ENCODE results near the gene WSCD2. TPM values are rescaled to one million over a fixed set of nuclear protein-coding genes. Genes with fewer than 3 reads are reported as not detected.

WSCD2 gene
- total and polyA plus RNA-seq, 2 donors (not counting 3 experiments of a cell fraction or from before 2014, with no cell fraction given) = not detected

DNA sequence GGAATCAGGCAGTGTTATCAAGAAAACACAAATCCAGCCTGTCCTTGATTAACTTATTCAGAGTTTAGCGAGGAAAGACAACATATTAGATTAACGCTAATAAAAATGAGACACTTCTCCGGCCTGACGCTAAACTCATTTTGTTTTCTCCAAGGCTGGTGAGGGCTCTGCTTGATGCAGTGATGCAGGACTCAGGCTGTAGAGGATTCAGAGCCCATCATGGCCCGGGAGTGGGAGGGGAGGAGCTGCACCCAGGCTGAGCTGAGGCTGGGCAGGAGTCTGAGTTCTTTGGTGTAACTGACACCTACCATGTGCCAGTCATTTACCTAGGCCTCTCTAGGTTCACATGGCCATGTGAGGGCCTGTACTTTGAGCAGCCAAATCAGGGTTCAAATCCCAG, 70.0 kb downstream of the WSCD2 start:
- H3K9me3 ChIP-seq (replicated peaks; ENCODE audit: control insufficient read depth, insufficient read depth, low read length) = no peaks in the 10 kb centered on the region
- no TSS peak for BruUV-seq (replicated peaks)
- H3K9ac ChIP-seq (replicated peaks; ENCODE audit: extremely low read depth, insufficient read depth, low read length) = no peak overlapping the region

DNA sequence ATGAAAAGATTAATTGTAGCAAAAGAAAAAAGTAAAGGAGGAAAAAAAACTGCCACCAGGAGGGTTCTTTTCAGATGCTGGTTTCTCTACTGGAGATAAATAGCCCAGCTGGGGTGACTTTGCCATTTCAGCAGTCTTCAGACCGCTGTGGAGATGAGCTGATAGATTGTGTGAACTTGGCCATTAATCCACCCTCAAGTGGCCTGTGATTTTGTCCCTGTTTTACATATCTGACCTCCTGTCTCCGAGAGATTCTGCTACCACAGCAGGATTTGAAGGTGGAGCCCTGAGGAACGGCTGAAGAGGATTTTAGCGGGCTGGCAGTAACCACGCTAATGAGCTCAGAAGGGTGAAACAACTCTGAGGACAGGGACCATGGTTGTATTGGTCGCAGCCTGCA, 72.7 kb downstream of the WSCD2 start:
- Histone ChIP-seq H2AFZ (ENCODE audit: low read depth, low read length) (no peak overlapping the region), H3K36me3 (ENCODE audit: control insufficient read depth in 2 of 2, extremely low read depth in 1 of 2, insufficient read depth in 2 of 2, low read length in 2 of 2) (no peaks in the 10 kb centered on the region), H3K9me1 (replicated peaks; ENCODE audit: control insufficient read depth, extremely low read depth, insufficient read depth, low read length) (no peaks in the 10 kb centered on the region), H3K27ac (ENCODE audit: insufficient read depth, low read depth, low read length) (no peak overlapping the region), H3K4me1 (ENCODE audit: control insufficient read depth, extremely low read depth, insufficient read depth, low read length) (no peaks in the 10 kb centered on the region), H3K9ac (replicated peaks; ENCODE audit: extremely low read depth, insufficient read depth, low read length) (no peak overlapping the region), H3K9me3 (replicated peaks; ENCODE audit: control insufficient read depth, insufficient read depth, low read length) (no peaks in the 10 kb centered on the region), H3K27me3 (ENCODE audit: control insufficient read depth in 2 of 2, insufficient read depth in 2 of 2, low read length in 2 of 2) (no peaks in the 10 kb centered on the region), H3K79me2 (ENCODE audit: control insufficient read depth, insufficient read depth, low read length) (no peaks in the 10 kb centered on the region), H3K4me2 (ENCODE audit: insufficient read depth, low read length) (no peak overlapping the region), H3K4me3 (replicated peaks in 1 of 3; ENCODE audit: insufficient read depth in 1 of 3, low read depth in 1 of 3, low read length in 3 of 3) (no peak overlapping the region), H4K20me1 (replicated peaks; ENCODE audit: control insufficient read depth, extremely low read depth, insufficient read depth, low read length) (no peaks in the 10 kb centered on the region)
- ChIA-PET CTCF (no interaction called here), POLR2A (no interaction called here)
- no TSS peak for BruUV-seq (replicated peaks)
- intact Hi-C loops (cut with micrococcal nuclease) (no loop called here), dilution Hi-C loops (cut with MboI; ENCODE audit: extremely low pct_ligation_motif_present, low sequenced_read_pairs) (no loop called here)
- TF ChIP-seq EZH2 (IDR thresholded peaks at IDR 0.05; ENCODE audit: borderline replicate concordance, low read depth, low read length, severe bottlenecking) = no peak
- no peak for TF ChIP-seq GATA2 (IDR thresholded peaks at IDR 0.05; ENCODE audit: insufficient read depth, insufficient read length, low read depth, low read length)
- TF ChIP-seq FOS (IDR thresholded peaks at IDR 0.05; ENCODE audit: borderline replicate concordance, insufficient read depth, low read length) = no peak
- TF ChIP-seq JUN (IDR thresholded peaks at IDR 0.05; ENCODE audit: borderline replicate concordance, insufficient read depth, insufficient read length, low read depth) = no peak
- TF ChIP-seq, protein P1, sequence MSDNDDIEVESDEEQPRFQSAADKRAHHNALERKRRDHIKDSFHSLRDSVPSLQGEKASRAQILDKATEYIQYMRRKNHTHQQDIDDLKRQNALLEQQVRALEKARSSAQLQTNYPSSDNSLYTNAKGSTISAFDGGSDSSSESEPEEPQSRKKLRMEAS (IDR thresholded peaks at IDR 0.05; ENCODE audit: insufficient read depth, insufficient read length) = no peak
- no peak for TF ChIP-seq POLR2A (IDR thresholded peaks at IDR 0.05; ENCODE audit: low read depth, low read length)
- TF ChIP-seq, protein P2, sequence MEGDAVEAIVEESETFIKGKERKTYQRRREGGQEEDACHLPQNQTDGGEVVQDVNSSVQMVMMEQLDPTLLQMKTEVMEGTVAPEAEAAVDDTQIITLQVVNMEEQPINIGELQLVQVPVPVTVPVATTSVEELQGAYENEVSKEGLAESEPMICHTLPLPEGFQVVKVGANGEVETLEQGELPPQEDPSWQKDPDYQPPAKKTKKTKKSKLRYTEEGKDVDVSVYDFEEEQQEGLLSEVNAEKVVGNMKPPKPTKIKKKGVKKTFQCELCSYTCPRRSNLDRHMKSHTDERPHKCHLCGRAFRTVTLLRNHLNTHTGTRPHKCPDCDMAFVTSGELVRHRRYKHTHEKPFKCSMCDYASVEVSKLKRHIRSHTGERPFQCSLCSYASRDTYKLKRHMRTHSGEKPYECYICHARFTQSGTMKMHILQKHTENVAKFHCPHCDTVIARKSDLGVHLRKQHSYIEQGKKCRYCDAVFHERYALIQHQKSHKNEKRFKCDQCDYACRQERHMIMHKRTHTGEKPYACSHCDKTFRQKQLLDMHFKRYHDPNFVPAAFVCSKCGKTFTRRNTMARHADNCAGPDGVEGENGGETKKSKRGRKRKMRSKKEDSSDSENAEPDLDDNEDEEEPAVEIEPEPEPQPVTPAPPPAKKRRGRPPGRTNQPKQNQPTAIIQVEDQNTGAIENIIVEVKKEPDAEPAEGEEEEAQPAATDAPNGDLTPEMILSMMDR (IDR thresholded peaks at IDR 0.05; ENCODE audit: extremely low read depth in 1 of 2, insufficient read depth in 1 of 2, low read depth in 1 of 2, low read length in 2 of 2) = no peak
- no peak for TF ChIP-seq MYC (IDR thresholded peaks at IDR 0.05; ENCODE audit: low read depth, low read length)
- no peak for TF ChIP-seq POLR2AphosphoS5 (IDR thresholded peaks at IDR 0.05; ENCODE audit: insufficient read depth, low read depth, low read length)
- DNase-seq (ENCODE audit: low read depth, low spot score) (no peak), FAIRE-seq (no peak)

More for the DNA sequence above, 70.0 kb downstream of the WSCD2 start:
- dilution Hi-C loops (cut with MboI; ENCODE audit: extremely low pct_ligation_motif_present, low sequenced_read_pairs) (no loop called here), intact Hi-C loops (cut with micrococcal nuclease) (loop anchor here (10.0 kb wide), 1 partner anchor 204 kb away; no protein-coding TSS in a partner anchor)
- Histone ChIP-seq H3K9me1 (replicated peaks; ENCODE audit: control insufficient read depth, extremely low read depth, insufficient read depth, low read length) (no peaks in the 10 kb centered on the region), H2AFZ (ENCODE audit: low read depth, low read length) (no peak overlapping the region), H3K36me3 (ENCODE audit: control insufficient read depth in 2 of 2, extremely low read depth in 1 of 2, insufficient read depth in 2 of 2, low read length in 2 of 2) (no peaks in the 10 kb centered on the region), H3K4me1 (ENCODE audit: control insufficient read depth, extremely low read depth, insufficient read depth, low read length) (no peaks in the 10 kb centered on the region), H3K27ac (ENCODE audit: insufficient read depth, low read depth, low read length) (no peak overlapping the region), H3K4me3 (replicated peaks in 1 of 3; ENCODE audit: insufficient read depth in 1 of 3, low read depth in 1 of 3, low read length in 3 of 3) (no peak overlapping the region), H3K4me2 (ENCODE audit: insufficient read depth, low read length) (no peak overlapping the region), H3K79me2 (ENCODE audit: control insufficient read depth, insufficient read depth, low read length) (no peaks in the 10 kb centered on the region), H3K27me3 (ENCODE audit: control insufficient read depth in 2 of 2, insufficient read depth in 2 of 2, low read length in 2 of 2) (no peaks in the 10 kb centered on the region), H4K20me1 (replicated peaks; ENCODE audit: control insufficient read depth, extremely low read depth, insufficient read depth, low read length) (no peaks in the 10 kb centered on the region)
- ChIA-PET CTCF (no interaction called here), POLR2A (no interaction called here)
- DNase-seq (ENCODE audit: low read depth, low spot score) (no peak), FAIRE-seq (no peak)
- TF ChIP-seq EZH2 (IDR thresholded peaks at IDR 0.05; ENCODE audit: borderline replicate concordance, low read depth, low read length, severe bottlenecking) (no peak), GATA2 (IDR thresholded peaks at IDR 0.05; ENCODE audit: insufficient read depth, insufficient read length, low read depth, low read length) (no peak)
- TF ChIP-seq, protein P1 (IDR thresholded peaks at IDR 0.05; ENCODE audit: insufficient read depth, insufficient read length) = no peak
